Measurements from ENCODE around the gene SEPTIN7.

The SEPTIN7 gene

DNA sequence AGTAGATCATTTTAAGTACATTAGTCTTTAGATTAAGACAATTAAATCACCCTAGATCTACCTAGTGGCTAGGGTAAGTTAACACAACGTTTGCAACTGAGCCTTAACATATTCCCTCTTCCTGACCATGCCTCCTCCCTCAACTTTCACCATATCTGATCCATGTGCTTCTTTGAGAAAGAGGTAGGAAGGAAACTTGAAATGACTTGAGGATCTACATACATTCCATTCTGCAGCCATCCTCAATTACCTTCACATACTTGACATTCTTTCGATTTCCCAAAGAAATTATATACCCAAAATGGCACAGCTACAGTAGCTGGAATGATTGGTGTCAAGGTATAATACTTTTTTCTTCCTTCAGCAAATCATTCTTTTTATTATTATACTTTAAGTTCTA, 12.9 kb upstream of the SEPTIN7 start:
- TF ChIP-seq, protein P1, sequence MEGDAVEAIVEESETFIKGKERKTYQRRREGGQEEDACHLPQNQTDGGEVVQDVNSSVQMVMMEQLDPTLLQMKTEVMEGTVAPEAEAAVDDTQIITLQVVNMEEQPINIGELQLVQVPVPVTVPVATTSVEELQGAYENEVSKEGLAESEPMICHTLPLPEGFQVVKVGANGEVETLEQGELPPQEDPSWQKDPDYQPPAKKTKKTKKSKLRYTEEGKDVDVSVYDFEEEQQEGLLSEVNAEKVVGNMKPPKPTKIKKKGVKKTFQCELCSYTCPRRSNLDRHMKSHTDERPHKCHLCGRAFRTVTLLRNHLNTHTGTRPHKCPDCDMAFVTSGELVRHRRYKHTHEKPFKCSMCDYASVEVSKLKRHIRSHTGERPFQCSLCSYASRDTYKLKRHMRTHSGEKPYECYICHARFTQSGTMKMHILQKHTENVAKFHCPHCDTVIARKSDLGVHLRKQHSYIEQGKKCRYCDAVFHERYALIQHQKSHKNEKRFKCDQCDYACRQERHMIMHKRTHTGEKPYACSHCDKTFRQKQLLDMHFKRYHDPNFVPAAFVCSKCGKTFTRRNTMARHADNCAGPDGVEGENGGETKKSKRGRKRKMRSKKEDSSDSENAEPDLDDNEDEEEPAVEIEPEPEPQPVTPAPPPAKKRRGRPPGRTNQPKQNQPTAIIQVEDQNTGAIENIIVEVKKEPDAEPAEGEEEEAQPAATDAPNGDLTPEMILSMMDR (IDR thresholded peaks at IDR 0.05; ENCODE audit: low read depth, low read length): no peak
- H3K4me3 ChIP-seq (ENCODE audit: low read depth, low read length): no peak overlapping the region

DNA sequence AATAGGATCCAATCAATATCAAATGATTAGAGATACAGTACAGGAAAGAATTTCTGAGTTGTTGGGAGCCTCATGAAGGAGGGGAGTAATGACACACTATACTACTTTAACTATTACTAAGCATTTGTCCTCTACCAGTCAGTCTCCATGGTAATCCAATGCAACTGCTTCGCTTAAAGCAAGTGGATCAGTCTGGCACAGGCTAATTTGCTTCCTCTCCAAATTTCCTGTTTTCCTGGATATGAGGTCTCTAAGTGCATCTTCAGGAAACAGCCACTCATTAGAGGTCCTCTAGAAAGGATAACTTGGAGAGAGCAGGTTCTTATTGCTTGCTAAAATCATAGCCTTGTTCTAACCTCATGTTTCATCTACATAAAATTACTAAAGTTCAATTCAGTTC, 8.4 kb upstream of the SEPTIN7 start:
- H3K4me3 ChIP-seq (ENCODE audit: low read depth, low read length): no peak overlapping the region
- TF ChIP-seq, protein P1 (IDR thresholded peaks at IDR 0.05; ENCODE audit: low read depth, low read length): no peak

DNA sequence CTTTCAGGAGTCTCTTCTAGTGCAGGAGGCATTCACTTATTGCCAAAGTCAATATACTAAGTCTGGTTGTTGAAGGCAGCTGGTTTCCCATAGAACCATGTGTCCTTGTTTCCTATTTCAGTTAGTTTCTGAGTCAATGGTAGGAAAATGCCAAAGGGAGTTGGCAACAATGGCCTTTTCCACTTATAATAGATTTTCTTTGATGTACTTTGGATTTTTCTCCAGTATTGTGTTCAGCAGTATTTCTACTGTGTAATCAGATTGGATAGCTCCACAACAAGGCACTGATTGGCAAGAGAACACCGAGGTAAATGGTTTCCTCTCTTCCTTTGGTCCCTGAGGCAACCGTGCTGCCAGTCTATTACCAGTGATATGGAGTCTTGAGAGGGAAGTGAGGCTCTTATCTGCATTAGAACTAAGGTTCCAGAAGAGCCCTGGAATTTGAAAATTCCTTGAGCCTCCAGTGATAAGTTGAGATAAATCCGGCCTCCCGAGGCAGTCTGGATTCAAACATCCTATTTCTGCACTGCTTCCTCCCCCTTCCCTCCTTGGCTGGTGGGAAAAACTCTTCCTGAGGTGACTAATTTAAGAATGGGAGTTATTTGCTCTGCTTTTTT, 7.9 kb upstream of the SEPTIN7 start:
- TF ChIP-seq, protein P1 (IDR thresholded peaks at IDR 0.05; ENCODE audit: low read depth, low read length): no peak
- H3K4me3 ChIP-seq (ENCODE audit: low read depth, low read length): no peak overlapping the region

DNA sequence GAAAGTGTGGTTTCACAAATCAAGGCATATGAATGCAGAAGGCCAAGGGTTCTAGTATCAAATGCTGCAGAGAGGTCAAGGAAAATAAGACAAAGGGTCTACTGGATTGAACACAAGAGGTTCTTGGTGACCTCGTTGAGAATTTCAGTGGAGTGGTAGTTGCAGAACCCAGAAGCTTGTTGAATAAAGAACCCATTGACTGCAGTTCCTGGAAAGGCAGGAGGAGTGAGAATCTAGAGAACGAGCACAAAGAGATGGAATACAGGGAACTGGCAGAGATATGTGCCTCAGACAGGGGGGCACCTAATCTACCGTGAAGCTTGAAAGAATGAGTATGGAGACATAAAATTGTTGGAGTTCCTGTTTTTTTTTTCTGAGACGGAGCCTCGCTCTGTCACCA, 3.5 kb upstream of the SEPTIN7 start:
- H3K4me3 ChIP-seq (ENCODE audit: low read depth, low read length): no peak overlapping the region
- TF ChIP-seq, protein P1 (IDR thresholded peaks at IDR 0.05; ENCODE audit: low read depth, low read length): no peak

DNA sequence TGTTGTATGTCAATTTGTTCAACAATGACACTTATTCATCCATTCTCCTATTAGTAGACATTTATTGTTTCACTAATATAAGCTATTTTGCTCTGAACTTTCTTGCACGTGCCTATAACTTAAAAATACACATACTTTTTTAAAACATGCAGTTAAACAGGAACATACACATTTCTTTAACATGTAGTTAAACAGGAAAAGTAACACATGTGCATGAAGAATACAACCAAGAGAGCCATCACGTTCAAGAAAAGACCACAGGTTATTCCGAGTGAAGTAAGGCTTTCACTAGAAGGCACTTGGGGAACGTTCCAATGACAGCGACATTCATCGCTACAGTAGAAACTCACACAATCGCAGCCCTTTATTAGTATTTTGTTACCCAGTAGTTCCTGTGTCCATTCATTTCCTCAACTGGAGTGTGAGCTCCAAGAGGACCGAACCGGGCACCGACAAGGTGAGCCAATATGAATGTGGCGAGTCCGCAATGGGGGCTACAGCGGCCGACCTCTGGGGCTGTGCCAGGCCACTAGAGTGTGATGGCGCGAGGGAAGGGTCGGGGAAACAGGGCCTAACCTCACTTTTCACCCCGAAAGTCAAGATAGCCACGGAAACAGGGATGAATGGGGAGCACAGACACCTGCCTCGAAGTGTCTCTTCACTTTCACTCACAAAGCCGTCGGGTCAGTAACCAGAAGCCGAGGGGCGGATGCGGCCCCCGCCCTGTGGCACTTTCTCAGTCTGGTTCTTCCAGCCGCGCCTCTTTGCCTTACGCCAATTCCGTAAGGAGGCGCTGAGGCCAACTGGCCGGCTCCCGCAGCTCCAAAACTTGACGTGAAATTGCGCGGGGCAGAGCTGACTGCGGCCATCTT, 775 bp upstream of the SEPTIN7 start:
- TF ChIP-seq, protein P1 (IDR thresholded peaks at IDR 0.05; ENCODE audit: low read depth, low read length): no peak
- peak overlapping the region; percentile 86 for H3K4me3 ChIP-seq (ENCODE audit: low read depth, low read length)

DNA sequence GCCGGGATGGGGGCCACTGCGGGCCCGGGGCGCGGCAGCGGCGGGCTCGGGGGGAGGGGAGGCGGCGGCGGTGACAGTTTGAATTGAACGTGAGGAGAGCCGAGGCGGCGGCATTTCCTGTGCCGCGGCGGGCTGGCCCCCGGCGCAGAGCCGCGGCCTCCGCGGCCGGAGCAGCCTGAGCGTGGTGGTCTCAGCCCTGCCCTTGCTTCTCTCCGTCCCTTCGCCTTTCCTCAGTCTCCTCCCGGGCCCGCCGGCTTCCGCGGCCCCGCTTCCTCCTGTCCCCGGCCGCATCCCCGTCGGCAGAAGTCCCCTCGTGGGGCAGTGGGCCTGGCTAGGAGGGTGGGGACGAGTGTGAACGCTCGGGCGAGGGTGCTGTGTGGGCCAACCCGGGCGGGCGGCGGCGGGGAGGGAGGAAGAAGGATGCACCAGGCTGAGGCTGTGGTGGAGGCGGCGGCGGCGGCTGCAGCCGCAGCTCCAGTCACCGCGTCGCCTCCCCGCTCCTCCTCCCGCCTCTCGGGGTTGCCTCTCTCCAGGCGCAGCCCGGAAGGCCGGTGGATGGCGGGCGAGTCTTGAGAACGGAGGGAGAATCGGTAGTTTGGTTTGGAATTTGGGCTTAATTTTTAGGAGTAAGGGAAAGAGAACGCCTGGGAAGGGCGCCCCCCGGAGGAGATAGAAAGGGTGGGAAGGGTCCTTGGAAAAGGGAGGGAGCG, 690 bp downstream of the SEPTIN7 start:
- H3K4me3 ChIP-seq (ENCODE audit: low read depth, low read length): peak overlapping the region; percentile 86
- TF ChIP-seq, protein P1 (IDR thresholded peaks at IDR 0.05; ENCODE audit: low read depth, low read length): peak; percentile 66

DNA sequence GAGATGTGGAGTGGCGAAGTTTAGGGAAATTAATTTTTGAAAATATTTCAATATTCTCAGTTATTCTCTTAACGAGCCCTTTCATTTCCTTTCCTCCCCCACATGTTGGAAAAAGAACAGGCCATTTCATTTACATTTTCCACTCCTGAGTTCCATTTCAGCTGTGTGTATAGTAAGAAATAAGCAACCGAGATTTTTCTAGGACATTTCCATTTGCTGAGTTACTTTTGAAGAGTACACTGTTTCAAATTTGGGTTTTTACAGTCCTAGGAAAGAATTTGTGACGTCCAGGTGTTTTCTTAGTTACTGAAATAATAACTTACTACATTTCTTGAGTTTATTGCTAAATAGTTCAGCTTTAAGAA, 1.2 kb downstream of the SEPTIN7 start:
- TF ChIP-seq, protein P1 (IDR thresholded peaks at IDR 0.05; ENCODE audit: low read depth, low read length): no peak
- H3K4me3 ChIP-seq (ENCODE audit: low read depth, low read length): peak overlapping the region; percentile 86

All from WI38 (cell line).